HG02870 (cell line): Measurements from ENCODE around the gene MBD6.
A peak's percentile ranks its signal among the peaks of the same experiment; 100 is the strongest.
"Not testable (repeated sequence)": the region's sequence is repeated elsewhere in the genome, so short reads cannot be mapped to it uniquely, and the experiment has no call there.

Source experiments
- ATAC-seq: cut with Tn5 transposase; IDR thresholded peaks from one replicate; pipeline ENCODE4 v1.9.1; 2021; ENCODE audit warnings: mild to moderate bottlenecking, moderate library complexity; ENCODE audit not compliant: unreplicated experiment

Gene MBD6

DNA sequence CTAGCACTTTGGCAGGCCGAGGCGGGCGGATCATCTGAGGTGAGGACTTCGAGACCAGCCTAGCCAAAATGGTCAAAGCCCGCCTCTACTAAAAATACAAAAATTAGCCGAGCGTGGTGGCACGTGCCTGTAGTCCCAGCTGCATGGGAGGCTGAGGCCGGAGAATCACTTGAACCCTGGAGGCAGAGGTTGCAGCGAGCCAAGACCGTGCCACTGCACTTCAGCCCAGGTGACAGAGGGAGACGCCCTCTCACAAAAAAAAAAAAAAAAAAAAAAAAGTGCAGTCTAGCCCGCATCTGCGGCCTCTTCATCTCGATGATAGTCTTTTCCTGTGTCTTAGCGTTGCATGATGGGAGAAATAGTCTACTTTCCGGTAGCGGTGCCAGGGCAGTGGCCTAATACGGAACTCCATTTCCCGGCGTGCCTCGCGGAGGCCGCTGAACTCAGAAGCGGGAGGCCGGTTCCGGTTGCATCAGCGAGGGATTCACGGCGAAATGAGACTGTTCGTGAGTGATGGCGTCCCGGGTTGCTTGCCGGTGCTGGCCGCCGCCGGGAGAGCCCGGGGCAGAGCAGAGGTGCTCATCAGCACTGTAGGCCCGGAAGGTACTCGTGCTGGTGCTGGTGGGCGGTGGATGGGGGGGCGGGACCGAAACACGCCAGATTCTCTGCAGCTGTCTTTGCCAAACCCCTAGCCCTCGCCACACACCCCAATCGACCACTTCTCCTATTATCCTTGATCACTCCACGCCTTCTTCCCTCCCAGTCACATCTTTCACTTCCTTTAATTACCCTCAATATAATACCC, 34.8 kb upstream of the MBD6 start, which contains the start of gene MARS1:
MARS1 (plus strand) TSS at position 472 of the 805 bp plus-strand sequence; CDS start at position 495, 23 bp downstream.
- ATAC-seq: peak; percentile 94

DNA sequence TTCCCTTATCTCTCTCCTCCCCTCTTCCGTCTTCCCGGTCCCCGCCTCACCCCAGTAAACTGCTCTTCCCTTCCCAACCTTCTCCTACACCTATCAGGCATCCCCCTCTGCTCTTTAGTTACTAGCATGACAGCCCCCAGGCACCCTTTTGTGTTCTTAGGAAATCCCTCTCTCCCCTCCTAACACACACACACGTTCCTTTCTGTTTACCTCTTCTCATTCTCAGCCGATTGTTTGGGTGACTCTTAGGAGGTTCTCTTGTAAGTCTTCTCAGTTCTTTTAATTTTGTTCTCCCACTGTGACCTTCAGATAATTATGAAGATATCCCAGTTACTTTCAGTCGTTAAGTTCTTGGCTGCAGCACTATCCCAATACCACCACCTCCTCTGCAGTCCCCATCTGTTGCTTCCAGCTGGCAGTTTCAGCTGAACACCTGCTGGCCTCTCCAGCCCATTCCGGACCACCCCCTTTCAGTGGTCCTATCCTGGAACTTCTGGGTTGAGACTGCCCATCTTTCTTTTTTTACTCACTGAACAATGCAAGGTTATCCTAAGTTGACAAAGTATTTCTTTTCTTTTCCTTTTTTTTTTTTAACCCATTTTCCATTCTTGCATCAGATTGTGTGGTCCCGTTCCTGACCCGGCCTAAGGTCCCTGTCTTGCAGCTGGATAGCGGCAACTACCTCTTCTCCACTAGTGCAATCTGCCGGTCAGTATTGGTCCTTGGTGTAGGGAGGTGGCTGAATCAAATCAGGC, 34.0 kb upstream of the MBD6 start:
- ATAC-seq: no peak

DNA sequence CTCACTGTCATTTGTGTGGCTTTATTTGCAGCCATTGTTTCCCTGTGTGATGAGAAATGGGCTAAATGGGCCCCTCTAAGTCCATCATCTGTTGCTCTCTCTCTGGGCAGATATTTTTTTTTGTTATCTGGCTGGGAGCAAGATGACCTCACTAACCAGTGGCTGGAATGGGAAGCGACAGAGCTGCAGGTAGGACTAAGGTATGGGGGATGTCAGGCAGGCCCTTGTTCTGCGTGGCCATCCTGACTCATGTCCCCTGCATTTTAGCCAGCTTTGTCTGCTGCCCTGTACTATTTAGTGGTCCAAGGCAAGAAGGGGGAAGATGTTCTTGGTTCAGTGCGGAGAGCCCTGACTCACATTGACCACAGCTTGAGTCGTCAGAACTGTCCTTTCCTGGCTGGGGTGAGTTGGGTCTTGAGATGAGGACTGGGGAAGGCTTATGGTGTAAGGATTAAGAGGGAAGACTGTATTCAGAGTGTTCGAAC, 33.4 kb upstream of the MBD6 start:
- no peak for ATAC-seq

DNA sequence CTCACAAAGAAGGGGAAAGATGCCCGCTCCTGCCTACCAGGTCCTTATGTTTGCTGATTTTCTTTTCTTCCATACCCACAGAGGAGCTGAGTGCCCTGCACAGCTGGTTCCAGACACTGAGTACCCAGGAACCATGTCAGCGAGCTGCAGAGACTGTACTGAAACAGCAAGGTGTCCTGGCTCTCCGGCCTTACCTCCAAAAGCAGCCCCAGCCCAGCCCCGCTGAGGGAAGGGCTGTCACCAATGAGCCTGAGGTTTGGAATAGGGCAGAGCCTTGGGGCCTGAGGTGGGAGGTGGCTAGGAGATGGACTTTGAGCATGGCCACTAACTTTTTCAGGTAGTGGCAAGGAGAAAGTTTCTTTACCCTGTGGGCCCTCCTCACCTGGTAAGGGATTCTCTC, 32.5 kb upstream of the MBD6 start:
- no peak for ATAC-seq

DNA sequence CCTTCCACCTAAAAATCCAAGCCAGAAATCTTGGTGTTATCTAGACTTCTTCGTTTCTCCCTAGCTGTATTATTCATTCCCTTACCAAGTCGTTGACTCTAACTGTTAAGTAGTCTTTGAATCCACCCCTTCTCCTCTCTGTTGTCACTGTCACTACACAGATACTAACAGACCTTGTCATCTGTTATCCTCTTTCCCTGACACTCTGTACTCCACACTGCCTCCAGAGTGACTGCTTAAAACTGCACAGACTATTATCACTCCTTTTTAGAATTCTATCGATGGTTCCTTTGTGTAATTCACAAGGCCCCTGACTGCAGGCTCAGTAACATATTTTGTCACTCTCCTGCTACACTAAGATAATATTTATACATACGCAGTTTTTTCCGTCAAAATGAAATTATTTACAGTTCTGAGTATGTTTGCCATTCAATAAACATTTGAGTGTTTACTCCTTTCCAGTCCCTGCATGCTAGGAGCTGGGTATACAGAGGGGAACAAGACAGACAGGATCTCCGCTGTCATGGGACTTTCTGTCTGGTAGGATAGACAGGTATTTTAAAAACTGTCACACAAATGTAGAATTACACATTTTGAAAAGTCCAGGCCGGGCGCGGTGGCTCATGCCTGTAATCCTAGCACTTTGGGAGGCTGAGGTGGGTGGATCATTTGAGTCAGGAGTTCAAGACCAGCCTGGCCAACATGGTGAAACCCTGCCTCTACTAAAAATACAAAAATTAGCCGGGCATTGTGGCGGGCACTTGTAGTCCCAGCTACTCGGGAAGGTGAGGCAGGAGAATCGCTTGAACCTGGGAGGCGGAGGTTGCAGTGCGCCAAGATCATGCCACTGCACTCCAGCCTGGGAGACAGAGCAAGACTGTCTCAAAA, 31.0 kb upstream of the MBD6 start:
- no peak for ATAC-seq

DNA sequence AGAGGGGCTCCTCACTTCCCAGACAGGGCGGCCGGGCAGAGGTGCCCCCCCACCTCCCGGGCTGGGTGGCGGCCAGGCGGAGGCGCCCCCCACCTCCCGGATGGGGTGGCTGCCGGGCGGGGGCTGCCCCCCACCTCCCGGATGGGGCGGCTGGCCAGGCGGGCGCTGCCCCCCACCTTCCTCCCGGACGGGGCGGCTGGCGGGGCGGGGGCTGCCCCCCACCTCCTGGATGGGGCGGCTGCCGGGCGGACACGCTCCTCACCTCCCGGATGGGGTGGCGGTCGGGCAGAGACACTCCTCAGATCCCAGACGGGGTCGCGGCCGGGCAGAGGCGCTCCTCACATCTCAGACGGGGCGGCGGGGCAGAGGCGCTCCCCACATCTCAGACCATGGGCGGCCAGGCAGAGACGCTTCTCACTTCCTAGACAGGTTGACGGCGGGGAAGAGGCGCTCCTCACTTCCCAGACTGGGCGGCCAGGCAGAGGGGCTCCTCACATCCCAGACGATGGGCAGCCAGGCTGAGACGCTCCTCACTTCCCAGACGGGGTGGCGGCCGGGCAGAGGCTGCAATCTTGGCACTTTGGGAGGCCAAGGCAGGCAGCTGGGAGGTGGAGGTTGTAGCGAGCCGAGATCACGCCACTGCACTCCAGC, 27.4 kb upstream of the MBD6 start:
- ATAC-seq: not testable (repeated sequence)

DNA sequence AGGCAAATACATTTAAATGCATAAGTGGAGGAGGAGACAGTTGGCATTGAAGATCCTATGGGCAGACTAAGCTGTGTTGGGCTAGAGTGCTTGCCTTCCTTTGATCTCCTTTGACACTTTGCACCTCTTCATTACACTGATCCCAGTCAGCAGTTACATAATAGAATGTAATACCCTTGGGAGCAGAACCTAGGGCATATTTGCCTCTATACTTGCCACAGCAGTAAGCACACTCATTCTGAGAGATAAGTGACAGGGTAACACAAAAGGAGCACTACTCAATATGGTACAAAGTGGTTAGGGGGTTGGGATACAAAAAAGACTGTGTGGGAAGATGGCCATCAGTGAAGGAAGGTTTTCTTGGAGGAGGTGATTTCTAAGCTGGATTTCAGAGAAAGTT, 25.8 kb upstream of the MBD6 start:
- no peak for ATAC-seq

DNA sequence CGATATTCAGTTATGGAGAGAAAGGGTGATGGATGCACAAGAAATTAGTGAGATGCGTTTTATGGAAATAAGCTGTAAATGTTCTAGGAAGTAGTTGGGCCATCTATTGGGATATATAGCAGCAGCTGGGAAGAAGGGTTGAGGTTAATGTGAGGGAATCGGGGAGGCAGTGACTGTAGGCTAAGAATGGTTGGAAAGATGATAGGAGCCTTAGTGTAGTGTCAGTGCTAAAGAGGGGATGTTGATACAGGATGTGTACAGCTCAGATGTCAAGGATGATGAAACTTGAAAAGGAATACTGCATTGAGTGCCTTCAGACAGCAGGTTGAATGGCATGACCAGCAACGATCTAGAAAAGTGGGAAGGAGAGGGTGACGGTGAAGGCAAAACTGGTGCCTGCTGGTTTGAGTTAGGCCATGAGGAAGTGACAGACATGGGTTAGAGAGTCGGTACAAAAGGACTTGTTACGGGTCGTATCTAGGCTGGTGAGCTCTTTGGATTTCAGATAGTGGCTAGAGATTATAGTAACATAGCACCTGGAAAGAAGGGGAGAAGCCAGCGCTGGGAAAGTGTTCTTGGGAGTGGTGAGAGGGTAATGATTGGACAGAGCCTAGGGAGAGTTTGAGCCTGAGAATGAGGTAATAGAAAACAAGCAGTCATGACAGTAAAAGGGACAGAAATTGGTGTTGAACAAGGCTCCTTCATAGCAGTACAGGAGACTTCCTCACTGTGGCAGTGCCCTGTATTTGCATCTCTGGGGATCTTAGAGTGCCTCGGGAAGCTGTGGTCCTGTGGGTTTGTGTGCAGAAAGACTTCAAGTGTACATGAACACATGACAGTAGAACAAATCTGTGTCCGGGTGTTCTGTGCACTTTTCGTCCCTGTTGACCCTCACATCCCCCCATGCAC, 25.1 kb upstream of the MBD6 start:
- ATAC-seq: no peak

DNA sequence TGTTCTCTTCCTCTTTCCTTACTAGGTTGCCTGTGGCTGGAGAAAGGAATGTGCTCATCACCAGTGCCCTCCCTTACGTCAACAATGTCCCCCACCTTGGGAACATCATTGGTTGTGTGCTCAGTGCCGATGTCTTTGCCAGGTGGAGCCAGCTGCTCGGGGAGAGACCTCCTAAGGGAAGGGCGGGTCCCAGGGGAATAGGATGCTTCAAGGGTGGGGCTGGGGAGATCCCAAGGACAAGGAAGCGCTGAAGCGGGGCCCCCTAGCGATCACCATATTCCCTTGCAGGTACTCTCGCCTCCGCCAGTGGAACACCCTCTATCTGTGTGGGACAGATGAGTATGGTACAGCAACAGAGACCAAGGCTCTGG, 24.5 kb upstream of the MBD6 start:
- no peak for ATAC-seq

DNA sequence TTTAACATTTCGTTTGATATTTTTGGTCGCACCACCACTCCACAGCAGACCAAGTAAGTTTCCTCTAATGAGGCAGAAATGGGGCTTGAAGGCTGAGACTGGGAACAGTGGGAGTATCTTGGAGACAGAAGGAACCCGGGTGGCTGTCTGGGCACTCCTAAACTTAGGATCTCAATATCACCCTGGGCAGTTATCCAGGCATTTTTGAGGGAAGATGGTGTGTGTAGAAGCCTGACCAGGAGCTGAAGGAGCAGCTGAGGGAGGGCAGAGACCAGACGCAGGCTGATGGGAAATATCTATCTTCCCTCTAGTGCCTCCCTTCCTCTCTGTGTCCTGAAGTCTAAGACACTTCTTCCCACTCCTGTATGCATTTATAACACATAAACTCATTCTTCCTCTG, 24.1 kb upstream of the MBD6 start:
- no peak for ATAC-seq

DNA sequence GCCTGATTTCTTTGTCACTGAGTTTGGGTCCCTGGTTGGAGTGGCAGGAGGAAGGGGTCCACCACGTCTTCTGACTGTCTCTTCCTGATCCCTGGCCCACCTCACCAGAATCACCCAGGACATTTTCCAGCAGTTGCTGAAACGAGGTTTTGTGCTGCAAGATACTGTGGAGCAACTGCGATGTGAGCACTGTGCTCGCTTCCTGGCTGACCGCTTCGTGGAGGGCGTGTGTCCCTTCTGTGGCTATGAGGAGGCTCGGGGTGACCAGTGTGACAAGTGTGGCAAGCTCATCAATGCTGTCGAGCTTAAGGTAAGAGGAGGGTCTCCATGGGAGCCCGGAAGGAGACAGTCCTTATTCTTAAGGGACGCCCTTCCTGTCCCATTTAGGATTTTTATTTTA, 22.4 kb upstream of the MBD6 start:
- no peak for ATAC-seq

DNA sequence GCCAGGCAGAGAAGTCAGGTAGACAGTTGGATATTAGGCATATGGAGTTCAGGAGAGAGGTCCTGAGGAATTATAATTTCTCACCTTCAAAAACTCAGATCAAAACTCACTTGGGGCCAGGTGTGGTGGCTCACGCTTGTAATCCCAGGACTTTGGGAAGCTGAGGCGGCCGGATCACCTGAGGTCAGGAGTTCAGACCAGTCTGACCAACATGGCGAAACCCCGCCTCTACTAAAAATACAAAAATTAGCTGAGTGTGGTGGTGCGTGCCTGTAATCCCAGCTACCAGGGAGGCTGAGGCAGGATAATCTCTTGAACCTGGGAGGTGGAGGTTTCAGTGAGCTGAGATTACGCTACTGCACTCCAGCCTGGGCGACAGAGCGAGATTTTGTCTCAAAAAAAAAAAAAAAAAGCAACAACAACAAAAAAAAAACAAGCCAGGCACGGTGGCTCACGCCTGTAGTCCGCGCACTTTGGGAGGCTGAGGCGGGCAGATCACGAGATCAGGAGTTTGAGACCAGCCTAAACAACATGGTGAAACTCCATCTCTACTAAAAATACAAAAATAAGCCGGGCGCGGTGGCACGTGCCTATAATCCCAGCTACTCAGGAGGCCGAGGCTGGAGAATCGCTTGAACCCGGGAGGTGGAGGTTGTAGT, 20.2 kb upstream of the MBD6 start:
- not testable (repeated sequence) for ATAC-seq

DNA sequence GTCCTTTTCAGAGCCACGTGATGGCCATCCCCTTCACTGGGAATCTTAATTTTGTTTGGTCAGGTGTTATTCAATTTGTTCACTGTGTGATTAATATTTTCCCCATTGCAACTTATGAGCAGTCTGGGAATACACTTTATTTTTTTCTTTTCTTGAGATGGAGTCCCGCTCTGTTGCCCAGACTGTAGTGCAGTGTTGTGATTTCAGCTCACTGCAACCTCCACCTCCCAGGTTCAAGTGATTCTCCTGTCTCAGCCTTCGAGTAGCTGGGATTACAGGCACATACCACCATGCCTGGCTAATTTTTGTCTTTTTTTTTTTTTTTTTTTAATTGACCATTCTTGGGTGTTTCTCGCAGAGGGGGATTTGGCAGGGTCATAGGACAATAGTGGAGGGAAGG, 16.1 kb upstream of the MBD6 start:
- not testable (repeated sequence) for ATAC-seq

DNA sequence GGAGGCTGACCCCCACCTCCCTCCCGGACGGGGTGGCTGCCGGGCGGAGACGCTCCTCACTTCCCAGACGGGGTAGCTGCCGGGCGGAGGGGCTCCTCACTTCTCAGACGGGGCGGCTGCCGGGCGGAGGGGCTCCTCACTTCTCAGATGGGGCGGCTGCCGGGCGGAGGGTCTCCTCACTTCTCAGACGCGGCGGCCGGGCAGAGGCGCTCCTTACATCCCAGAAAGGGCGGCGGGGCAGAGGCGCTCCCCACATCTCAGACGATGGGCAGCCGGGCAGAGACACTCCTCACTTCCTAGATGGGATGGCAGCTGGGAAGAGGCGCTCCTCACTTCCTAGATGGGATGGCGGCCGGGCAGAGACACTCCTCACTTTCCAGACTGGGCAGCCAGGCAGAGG, 14.8 kb upstream of the MBD6 start:
- ATAC-seq: not testable (repeated sequence)

DNA sequence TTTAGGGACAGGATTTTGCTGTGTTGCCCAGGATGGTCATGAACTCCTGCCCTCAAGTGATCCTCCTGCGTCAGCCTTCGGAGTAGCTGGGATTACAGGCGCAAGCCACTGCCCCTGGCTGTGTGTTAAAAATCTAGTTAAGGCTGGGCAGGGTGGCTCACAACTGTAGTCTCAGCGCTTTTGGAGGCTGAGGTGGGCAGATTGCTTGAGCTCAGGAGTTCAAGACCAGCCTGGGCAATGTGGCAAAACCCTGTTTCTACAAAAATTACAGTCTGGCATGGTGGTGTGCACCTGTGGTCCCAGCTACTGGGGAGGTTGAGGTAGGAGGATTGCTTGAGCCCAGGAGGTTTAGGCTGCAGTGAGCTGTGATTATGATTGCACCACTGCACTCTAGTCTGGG, 11.5 kb upstream of the MBD6 start:
- no peak for ATAC-seq

DNA sequence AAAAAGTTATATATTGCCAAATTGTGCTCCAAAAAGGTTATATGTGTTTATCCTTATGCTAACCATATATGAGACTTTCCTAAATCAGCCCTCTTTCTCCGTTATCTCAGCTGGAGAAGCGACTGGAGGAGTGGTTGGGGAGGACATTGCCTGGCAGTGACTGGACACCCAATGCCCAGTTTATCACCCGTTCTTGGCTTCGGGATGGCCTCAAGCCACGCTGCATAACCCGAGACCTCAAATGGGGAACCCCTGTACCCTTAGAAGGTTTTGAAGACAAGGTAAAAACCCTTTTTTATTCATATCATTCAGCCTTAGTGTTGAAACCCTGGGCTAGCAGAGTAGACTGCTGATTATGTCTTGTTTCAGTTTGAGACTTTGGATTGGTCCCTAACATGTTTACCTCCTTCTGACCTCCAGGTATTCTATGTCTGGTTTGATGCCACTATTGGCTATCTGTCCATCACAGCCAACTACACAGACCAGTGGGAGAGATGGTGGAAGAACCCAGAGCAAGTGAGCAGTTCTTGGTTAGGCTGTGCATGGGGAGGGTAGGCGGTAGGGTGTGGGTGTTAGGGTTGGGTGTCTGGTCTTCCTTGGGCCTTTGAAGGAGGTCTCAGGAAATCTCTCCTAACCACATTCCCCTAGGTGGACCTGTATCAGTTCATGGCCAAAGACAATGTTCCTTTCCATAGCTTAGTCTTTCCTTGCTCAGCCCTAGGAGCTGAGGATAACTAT, 10.9 kb upstream of the MBD6 start:
- ATAC-seq: no peak

DNA sequence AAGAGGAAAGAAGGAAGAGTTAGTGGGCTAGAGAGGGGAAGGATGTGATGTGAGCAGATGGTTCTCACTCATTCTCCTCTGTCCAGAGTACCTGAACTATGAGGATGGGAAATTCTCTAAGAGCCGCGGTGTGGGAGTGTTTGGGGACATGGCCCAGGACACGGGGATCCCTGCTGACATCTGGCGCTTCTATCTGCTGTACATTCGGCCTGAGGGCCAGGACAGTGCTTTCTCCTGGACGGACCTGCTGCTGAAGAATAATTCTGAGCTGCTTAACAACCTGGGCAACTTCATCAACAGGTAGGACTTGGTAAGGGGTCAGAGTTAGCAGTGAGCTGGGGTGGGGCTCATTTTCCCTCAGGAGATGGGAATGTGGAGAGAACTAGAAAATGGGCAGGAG, 10.0 kb upstream of the MBD6 start:
- ATAC-seq: no peak

DNA sequence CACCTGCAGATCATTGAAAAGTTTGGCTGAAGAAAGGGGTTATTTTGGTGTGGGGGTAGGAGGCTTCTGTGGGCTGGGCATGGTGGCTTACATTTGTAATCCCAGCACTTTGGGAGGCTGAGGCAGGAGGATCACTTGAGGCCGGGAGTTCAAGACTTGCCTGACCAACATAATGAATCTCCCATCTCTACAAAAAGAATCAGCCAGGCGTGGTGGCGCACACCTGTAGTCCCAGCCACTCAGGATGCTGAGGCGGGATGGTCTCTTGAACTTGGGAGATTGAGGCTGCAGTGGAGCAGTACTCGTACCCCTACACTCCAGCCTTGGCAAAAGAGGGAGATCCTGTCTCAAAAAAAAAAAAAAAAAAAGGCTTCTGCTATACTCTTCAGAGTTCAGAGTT, 9.4 kb upstream of the MBD6 start:
- ATAC-seq: no peak
